Activated B cell treated with CpG ODN at 0.5 μM for 24 hours (primary cell): Measurements from ENCODE around the gene CCT6B. TPM values are rescaled to one million over a fixed set of nuclear protein-coding genes. Genes with fewer than 3 reads are reported as not detected.

Experiments
- ATAC-seq: fragments of 200-7000 bp; cut with Tn5 transposase; one replicate; pipeline ENCODE4 v1.10.0; 2021; ENCODE audit warnings: low read depth, mild to moderate bottlenecking, moderate library complexity
- CTCF ChIA-PET: fragments of 350-600 bp; sonication (Branson Sonifier 250); formaldehyde crosslinking; loops from one replicate; lab custom pipeline; 2021; ENCODE audit warnings: antibody characterized with exemption; lab: Charles Lee
- POLR2A ChIA-PET: fragments of 350-600 bp; sonication (Branson Sonifier 250); formaldehyde crosslinking; loops from one replicate; lab custom pipeline; 2021; ENCODE audit warnings: antibody characterized with exemption; lab: Charles Lee
- DNase-seq: peaks from one replicate; pipeline ENCODE4 v3.0.0; 2022
- H3K27ac Mint-ChIP-seq: one replicate; pipeline ENCODE4 v1.8.0; 2020; ENCODE audit warnings: mixed read lengths
- H3K27me3 Mint-ChIP-seq: one replicate; pipeline ENCODE4 v1.8.0; 2021; ENCODE audit warnings: mixed read lengths
- H3K36me3 Mint-ChIP-seq: one replicate; pipeline ENCODE4 v1.8.0; 2021; ENCODE audit warnings: low read depth, mixed read lengths
- H3K4me1 Mint-ChIP-seq: one replicate; pipeline ENCODE4 v1.8.0; 2021; ENCODE audit warnings: mixed read lengths
- H3K4me3 Mint-ChIP-seq: one replicate; pipeline ENCODE4 v1.8.0; 2020; ENCODE audit warnings: mild to moderate bottlenecking, mixed read lengths
- H3K9me3 Mint-ChIP-seq: one replicate; pipeline ENCODE4 v1.8.0; 2020; ENCODE audit warnings: mixed read lengths
- intact Hi-C: fragments of 100-400 bp; cut with micrococcal nuclease; formaldehyde crosslinking; loops from one replicate; pipeline ENCODE4 v1.15.1; 2024
- total RNA-seq: library from RNA; stranded (reverse); gene quantifications from 2 replicates; pipeline ENCODE4 v1.2.3, GENCODE V29; 2022
- TF ChIP-seq, protein P1 (sequence below): fragments of 200-600 bp; IDR thresholded peaks from one replicate; pipeline ENCODE4 v1.8.0; 2022; ENCODE audit warnings: antibody characterized with exemption, mild to moderate bottlenecking

The CCT6B gene
- total RNA-seq, 1 donor from 2014 or later, result 2.1 TPM

DNA sequence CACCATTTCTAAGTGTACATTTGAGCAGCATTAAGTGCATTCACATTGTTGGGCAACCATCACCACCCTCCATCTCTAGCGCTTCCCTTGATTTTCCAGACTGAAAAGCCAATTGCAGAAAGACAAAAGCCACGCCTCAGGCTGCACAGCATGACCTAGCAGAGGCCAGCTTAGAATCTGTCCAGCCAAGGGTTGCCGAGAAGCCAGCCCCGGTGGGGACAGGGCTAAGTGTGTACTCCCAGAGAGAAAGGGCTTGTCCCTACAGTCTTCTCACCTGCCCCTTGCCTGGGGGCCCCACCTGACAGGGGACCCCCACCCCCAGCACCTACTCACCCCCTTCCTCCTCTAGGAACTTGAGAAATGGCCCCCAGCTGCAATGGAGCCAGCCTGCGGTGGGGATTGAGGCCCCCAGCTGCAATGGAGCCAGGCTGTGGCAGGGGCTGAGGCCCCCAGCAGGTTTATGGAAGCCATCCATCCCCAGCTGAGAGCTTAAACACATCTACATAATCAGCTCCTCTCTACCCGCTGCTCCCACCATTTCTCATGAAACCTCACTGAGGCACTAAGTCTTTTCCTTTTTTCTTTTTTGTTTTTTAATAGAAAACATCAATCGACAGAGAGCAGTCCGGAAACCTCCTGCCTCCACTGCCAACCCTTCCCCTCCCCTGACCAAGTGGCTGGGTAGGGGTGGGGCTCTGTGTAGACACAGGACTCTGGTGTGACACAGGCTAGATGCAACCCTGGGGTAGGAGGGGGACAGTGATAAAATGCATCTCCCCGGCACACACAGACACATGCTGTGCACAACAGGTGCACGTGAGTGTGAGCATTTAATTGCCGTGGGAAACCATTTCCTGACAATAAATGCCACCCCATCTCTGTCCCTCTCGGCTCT, 77.9 kb downstream of the CCT6B start:
- ChIA-PET CTCF (no interaction called here), POLR2A (no interaction called here)
- no peak overlapping the region for H3K27ac Mint-ChIP-seq
- peaks cover 58% of the 10 kb centered on the region for H3K27me3 Mint-ChIP-seq
- H3K4me3 Mint-ChIP-seq, result no peak overlapping the region
- H3K9me3 Mint-ChIP-seq, result peaks cover 15% of the 10 kb centered on the region
- H3K4me1 Mint-ChIP-seq, result peaks cover 6% of the 10 kb centered on the region
- DNase-seq (no peak), ATAC-seq (no peak)
- intact Hi-C loops, result no loop called here
- TF ChIP-seq, protein P1, sequence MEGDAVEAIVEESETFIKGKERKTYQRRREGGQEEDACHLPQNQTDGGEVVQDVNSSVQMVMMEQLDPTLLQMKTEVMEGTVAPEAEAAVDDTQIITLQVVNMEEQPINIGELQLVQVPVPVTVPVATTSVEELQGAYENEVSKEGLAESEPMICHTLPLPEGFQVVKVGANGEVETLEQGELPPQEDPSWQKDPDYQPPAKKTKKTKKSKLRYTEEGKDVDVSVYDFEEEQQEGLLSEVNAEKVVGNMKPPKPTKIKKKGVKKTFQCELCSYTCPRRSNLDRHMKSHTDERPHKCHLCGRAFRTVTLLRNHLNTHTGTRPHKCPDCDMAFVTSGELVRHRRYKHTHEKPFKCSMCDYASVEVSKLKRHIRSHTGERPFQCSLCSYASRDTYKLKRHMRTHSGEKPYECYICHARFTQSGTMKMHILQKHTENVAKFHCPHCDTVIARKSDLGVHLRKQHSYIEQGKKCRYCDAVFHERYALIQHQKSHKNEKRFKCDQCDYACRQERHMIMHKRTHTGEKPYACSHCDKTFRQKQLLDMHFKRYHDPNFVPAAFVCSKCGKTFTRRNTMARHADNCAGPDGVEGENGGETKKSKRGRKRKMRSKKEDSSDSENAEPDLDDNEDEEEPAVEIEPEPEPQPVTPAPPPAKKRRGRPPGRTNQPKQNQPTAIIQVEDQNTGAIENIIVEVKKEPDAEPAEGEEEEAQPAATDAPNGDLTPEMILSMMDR, result no peak
- no peaks in the 10 kb centered on the region for H3K36me3 Mint-ChIP-seq

DNA sequence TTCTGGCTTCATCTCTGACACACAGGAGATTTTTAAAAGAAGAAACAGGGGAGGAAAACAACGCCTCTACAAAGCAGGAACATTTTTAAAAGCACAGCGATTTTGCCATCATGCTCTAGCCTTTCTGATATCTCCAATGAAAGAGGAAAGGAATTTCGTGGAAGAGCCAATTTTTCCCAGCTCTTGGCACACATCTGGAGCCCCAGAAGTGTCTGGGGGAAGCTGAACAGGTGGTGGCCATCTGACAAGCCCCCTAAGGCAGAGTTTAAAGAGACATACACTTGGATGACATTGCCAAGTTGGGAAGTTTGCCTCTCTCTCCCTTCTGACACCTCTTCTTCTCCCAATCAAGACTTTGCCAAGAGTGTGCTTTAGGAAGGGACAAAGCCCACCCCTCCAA, 82.1 kb downstream of the CCT6B start:
- TF ChIP-seq, protein P1, result no peak
- Mint-ChIP-seq H3K36me3 (no peaks in the 10 kb centered on the region), H3K9me3 (peaks cover 15% of the 10 kb centered on the region), H3K4me1 (no peaks in the 10 kb centered on the region), H3K27me3 (peaks cover 46% of the 10 kb centered on the region), H3K4me3 (no peak overlapping the region), H3K27ac (no peak overlapping the region)
- ATAC-seq (no peak), DNase-seq (no peak)
- intact Hi-C loops, result no loop called here
- ChIA-PET POLR2A (no interaction called here), CTCF (no interaction called here)

Other genes with a start within 250 kb of the CCT6B start
- 29.9 and 31.6 TPM in 2 replicates for gene ZNF830, start 80 bp upstream of the CCT6B start, total RNA-seq
- 42.4 and 45.8 TPM in 2 replicates for gene LIG3, start 19.1 kb upstream of the CCT6B start, total RNA-seq
- gene RFFL, start 102.2 kb upstream of the CCT6B start, total RNA-seq, result 31.5 and 34.1 TPM in 2 replicates
- 17.0 and 22.9 TPM in 2 replicates for gene RAD51D, start 158.4 kb upstream of the CCT6B start, total RNA-seq
- not detected in 2 replicates for gene FNDC8, start 160.2 kb upstream of the CCT6B start, total RNA-seq
- gene NLE1, start 180.8 kb upstream of the CCT6B start, total RNA-seq, result 22.1 and 26.3 TPM in 2 replicates
- not detected in 2 replicates for gene UNC45B, start 186.4 kb upstream of the CCT6B start, total RNA-seq
- gene SLC35G3, start 232.9 kb upstream of the CCT6B start, total RNA-seq, result 0.10 and 0.16 TPM in 2 replicates